ENCODE data around the gene SNX3.
"Not testable (repeated sequence)": the region's sequence is repeated elsewhere in the genome, so short reads cannot be mapped to it uniquely, and the experiment has no call there.

SNX3 gene

GRCh38 chr6:108253241-108253640, 7.6 kb downstream of the SNX3 start:
- Histone ChIP-seq H3K27ac (ENCODE audit: poor library complexity, severe bottlenecking) (no peak overlapping the region), H3K4me3 (ENCODE audit: severe bottlenecking) (no peak overlapping the region), H3K9me3 (ENCODE audit: severe bottlenecking) (no peaks in the 10 kb centered on the region), H3K4me1 (ENCODE audit: insufficient read depth, poor library complexity, severe bottlenecking) (no peaks in the 10 kb centered on the region), H3K27me3 (ENCODE audit: insufficient read depth, poor library complexity, severe bottlenecking) (no peaks in the 10 kb centered on the region), H3K36me3 (ENCODE audit: low read depth) (peaks cover 37% of the 10 kb centered on the region)
- DNase-seq (ENCODE audit: low spot score) (no peak), ATAC-seq (ENCODE audit: low read depth) (no peak)
- TF ChIP-seq, protein P1, sequence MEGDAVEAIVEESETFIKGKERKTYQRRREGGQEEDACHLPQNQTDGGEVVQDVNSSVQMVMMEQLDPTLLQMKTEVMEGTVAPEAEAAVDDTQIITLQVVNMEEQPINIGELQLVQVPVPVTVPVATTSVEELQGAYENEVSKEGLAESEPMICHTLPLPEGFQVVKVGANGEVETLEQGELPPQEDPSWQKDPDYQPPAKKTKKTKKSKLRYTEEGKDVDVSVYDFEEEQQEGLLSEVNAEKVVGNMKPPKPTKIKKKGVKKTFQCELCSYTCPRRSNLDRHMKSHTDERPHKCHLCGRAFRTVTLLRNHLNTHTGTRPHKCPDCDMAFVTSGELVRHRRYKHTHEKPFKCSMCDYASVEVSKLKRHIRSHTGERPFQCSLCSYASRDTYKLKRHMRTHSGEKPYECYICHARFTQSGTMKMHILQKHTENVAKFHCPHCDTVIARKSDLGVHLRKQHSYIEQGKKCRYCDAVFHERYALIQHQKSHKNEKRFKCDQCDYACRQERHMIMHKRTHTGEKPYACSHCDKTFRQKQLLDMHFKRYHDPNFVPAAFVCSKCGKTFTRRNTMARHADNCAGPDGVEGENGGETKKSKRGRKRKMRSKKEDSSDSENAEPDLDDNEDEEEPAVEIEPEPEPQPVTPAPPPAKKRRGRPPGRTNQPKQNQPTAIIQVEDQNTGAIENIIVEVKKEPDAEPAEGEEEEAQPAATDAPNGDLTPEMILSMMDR (IDR thresholded peaks at IDR 0.05; ENCODE audit: poor library complexity, severe bottlenecking) = no peak

- H3K4me3 ChIP-seq (ENCODE audit: severe bottlenecking) = no peak overlapping the region
- ATAC-seq (ENCODE audit: low read depth) (no peak), DNase-seq (ENCODE audit: low spot score) (no peak)
- H3K27ac ChIP-seq (ENCODE audit: poor library complexity, severe bottlenecking) = no peak overlapping the region
- TF ChIP-seq, protein P1 (IDR thresholded peaks at IDR 0.05; ENCODE audit: poor library complexity, severe bottlenecking) = no peak
- peaks cover 37% of the 10 kb centered on the region for H3K36me3 ChIP-seq (ENCODE audit: low read depth)
- H3K27me3 ChIP-seq (ENCODE audit: insufficient read depth, poor library complexity, severe bottlenecking) = no peaks in the 10 kb centered on the region
- H3K9me3 ChIP-seq (ENCODE audit: severe bottlenecking) = no peaks in the 10 kb centered on the region
- no peaks in the 10 kb centered on the region for H3K4me1 ChIP-seq (ENCODE audit: insufficient read depth, poor library complexity, severe bottlenecking)
Measured at GRCh38 chr6:108252055-108252454, 8.8 kb downstream of the SNX3 start.

DNA sequence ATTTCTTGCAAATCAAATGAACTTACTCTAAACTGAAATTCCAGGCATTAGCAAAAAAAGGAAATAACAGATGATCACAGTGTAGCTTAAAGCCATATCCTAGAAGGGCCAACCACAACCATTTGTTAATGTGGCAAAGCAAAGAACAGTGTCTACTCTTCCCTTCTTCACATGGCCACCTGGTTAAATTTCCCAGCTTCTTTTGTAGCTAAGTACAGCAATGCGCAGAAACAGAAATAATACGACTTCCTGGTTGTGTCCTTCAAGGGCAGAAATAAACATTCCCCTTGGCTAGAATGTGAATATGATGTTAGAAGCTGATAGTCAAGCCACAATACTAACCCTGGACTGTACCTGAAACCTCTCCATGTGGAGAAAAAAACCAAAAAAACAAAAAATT, 9.6 kb downstream of the SNX3 start:
- Histone ChIP-seq H3K36me3 (ENCODE audit: low read depth) (peaks cover 29% of the 10 kb centered on the region), H3K9me3 (ENCODE audit: severe bottlenecking) (no peaks in the 10 kb centered on the region), H3K4me1 (ENCODE audit: insufficient read depth, poor library complexity, severe bottlenecking) (no peaks in the 10 kb centered on the region), H3K27ac (ENCODE audit: poor library complexity, severe bottlenecking) (no peak overlapping the region), H3K4me3 (ENCODE audit: severe bottlenecking) (no peak overlapping the region), H3K27me3 (ENCODE audit: insufficient read depth, poor library complexity, severe bottlenecking) (no peaks in the 10 kb centered on the region)
- no peak for ATAC-seq (ENCODE audit: low read depth)
- no peak for DNase-seq (ENCODE audit: low spot score)
- TF ChIP-seq, protein P1 (IDR thresholded peaks at IDR 0.05; ENCODE audit: poor library complexity, severe bottlenecking) = no peak

GRCh38 chr6:108250240-108250866, 10.5 kb downstream of the SNX3 start:
- H3K36me3 ChIP-seq (ENCODE audit: low read depth) = peaks cover 26% of the 10 kb centered on the region
- TF ChIP-seq, protein P1 (IDR thresholded peaks at IDR 0.05; ENCODE audit: poor library complexity, severe bottlenecking) = no peak
- no peak for ATAC-seq (ENCODE audit: low read depth)
- H3K27ac ChIP-seq (ENCODE audit: poor library complexity, severe bottlenecking) = no peak overlapping the region
- DNase-seq (ENCODE audit: low spot score) = no peak
- H3K4me3 ChIP-seq (ENCODE audit: severe bottlenecking) = no peak overlapping the region
- no peaks in the 10 kb centered on the region for H3K27me3 ChIP-seq (ENCODE audit: insufficient read depth, poor library complexity, severe bottlenecking)
- H3K9me3 ChIP-seq (ENCODE audit: severe bottlenecking) = no peaks in the 10 kb centered on the region
- no peaks in the 10 kb centered on the region for H3K4me1 ChIP-seq (ENCODE audit: insufficient read depth, poor library complexity, severe bottlenecking)

- Histone ChIP-seq H3K9me3 (ENCODE audit: severe bottlenecking) (no peaks in the 10 kb centered on the region), H3K4me3 (ENCODE audit: severe bottlenecking) (no peak overlapping the region), H3K27me3 (ENCODE audit: insufficient read depth, poor library complexity, severe bottlenecking) (no peaks in the 10 kb centered on the region), H3K36me3 (ENCODE audit: low read depth) (peaks cover 20% of the 10 kb centered on the region), H3K4me1 (ENCODE audit: insufficient read depth, poor library complexity, severe bottlenecking) (no peaks in the 10 kb centered on the region), H3K27ac (ENCODE audit: poor library complexity, severe bottlenecking) (no peak overlapping the region)
- ATAC-seq (ENCODE audit: low read depth) (no peak), DNase-seq (ENCODE audit: low spot score) (no peak)
- TF ChIP-seq, protein P1 (IDR thresholded peaks at IDR 0.05; ENCODE audit: poor library complexity, severe bottlenecking) = no peak
Measured at GRCh38 chr6:108247965-108248536, 12.8 kb downstream of the SNX3 start.

DNA sequence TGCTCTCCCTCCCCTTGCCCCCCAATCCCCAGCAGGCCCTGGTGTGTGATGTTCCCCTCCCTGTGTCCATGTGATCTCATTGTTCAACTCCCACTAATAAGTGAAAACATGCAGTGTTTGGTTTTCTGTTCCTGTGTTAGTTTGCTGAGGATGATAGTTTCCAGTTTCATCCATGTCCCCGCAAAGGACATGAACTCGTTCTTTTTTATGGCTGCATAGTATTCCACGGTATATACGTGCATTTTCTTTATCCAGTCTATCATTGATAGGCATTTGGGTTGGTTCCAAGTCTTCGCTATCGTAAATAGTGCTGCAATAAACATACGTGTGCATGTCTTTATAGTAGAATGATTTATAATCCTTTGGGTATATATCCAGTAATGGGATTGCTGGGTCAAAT, 15.7 kb downstream of the SNX3 start:
- H3K27me3 ChIP-seq (ENCODE audit: insufficient read depth, poor library complexity, severe bottlenecking); H3K27ac ChIP-seq (ENCODE audit: poor library complexity, severe bottlenecking); H3K4me1 ChIP-seq (ENCODE audit: insufficient read depth, poor library complexity, severe bottlenecking); H3K4me3 ChIP-seq (ENCODE audit: severe bottlenecking); ATAC-seq (ENCODE audit: low read depth); H3K9me3 ChIP-seq (ENCODE audit: severe bottlenecking); DNase-seq (ENCODE audit: low spot score): not testable (repeated sequence)
- H3K36me3 ChIP-seq (ENCODE audit: low read depth) = peaks cover 16% of the 10 kb centered on the region

Measured in RWPE2 (cell line).